WTC11 (cell line): ENCODE measurements around the gene CCDC85A. TPM values are rescaled to one million over a fixed set of nuclear protein-coding genes. Genes with fewer than 3 reads are reported as not detected.

Experiments used
- ATAC-seq: fragments of 200-7000 bp; cut with Tn5 transposase; 2 replicates; pipeline ENCODE4 v1.10.0; 2021; ENCODE audit warnings: mild to moderate bottlenecking, moderate library complexity
- CTCF ChIA-PET: fragments of 300-600 bp; sonication (Branson Sonifier 250); formaldehyde crosslinking; loops from one replicate; lab custom pipeline; 2021; ENCODE audit warnings: antibody characterized with exemption; lab: Charles Lee
- POLR2A ChIA-PET: fragments of 350-600 bp; sonication (Branson Sonifier 250); formaldehyde crosslinking; loops from one replicate; lab custom pipeline; 2021; ENCODE audit warnings: antibody characterized with exemption; lab: Charles Lee
- DNase-seq: peaks from one replicate; pipeline ENCODE4 v3.0.0; 2021; ENCODE audit warnings: low spot score
- H3K27ac Mint-ChIP-seq: 2 replicates; pipeline ENCODE4 v1.8.0; 2021; ENCODE audit warnings: mixed read lengths
- H3K27me3 Mint-ChIP-seq: 2 replicates; pipeline ENCODE4 v1.8.0; 2021; ENCODE audit warnings: low read depth, mild to moderate bottlenecking, moderate library complexity, mixed read lengths
- H3K36me3 Mint-ChIP-seq: 2 replicates; pipeline ENCODE4 v1.8.0; 2021; ENCODE audit warnings: mixed read lengths
- H3K4me1 Mint-ChIP-seq: 2 replicates; pipeline ENCODE4 v1.8.0; 2022; ENCODE audit warnings: mixed read lengths
- H3K4me3 Mint-ChIP-seq: 2 replicates; pipeline ENCODE4 v1.8.0; 2021; ENCODE audit warnings: mild to moderate bottlenecking, moderate library complexity, mixed read lengths
- H3K9me3 Mint-ChIP-seq: 2 replicates; pipeline ENCODE4 v1.8.0; 2021; ENCODE audit warnings: mixed read lengths
- AFF4 ChIP-seq: sonication (generic); formaldehyde crosslinking; IDR thresholded peaks from 2 replicates; pipeline ENCODE4 v1.8.1; 2023; ENCODE audit warnings: mild to moderate bottlenecking, missing genetic modification reagents, borderline replicate concordance
- ATF6 ChIP-seq: sonication (generic); formaldehyde crosslinking; IDR thresholded peaks from 2 replicates; pipeline ENCODE4 v1.8.1; 2023; ENCODE audit warnings: mild to moderate bottlenecking, missing genetic modification reagents
- CTCF ChIP-seq: fragments of 200-600 bp; IDR thresholded peaks from 2 replicates; pipeline ENCODE4 v1.8.0; 2022; ENCODE audit warnings: antibody characterized with exemption
- ERG ChIP-seq: fragments of 250-450 bp; sonication (Bioruptor Pico); IDR thresholded peaks from 2 replicates; pipeline ENCODE4 v1.8.0; 2021; ENCODE audit warnings: mild to moderate bottlenecking
- GTF2I ChIP-seq: fragments of 250-450 bp; sonication (Bioruptor Pico); conservative IDR thresholded peaks from 2 replicates; pipeline ENCODE4 v1.4.0; 2021; ENCODE audit warnings: mild to moderate bottlenecking
- IRF1 ChIP-seq: sonication (generic); formaldehyde crosslinking; IDR thresholded peaks from 2 replicates; pipeline ENCODE4 v1.8.0; 2023; ENCODE audit warnings: missing genetic modification reagents
- IRF2 ChIP-seq: sonication (generic); formaldehyde crosslinking; IDR thresholded peaks from 2 replicates; pipeline ENCODE4 v1.8.0; 2022; ENCODE audit warnings: low read depth, missing genetic modification reagents, borderline replicate concordance
- JAZF1 ChIP-seq: fragments of 250-450 bp; sonication (Bioruptor Pico); IDR thresholded peaks from 2 replicates; pipeline ENCODE4 v1.9.0; 2021; ENCODE audit warnings: moderate library complexity, mild to moderate bottlenecking, inconsistent platforms
- NFYB ChIP-seq: sonication (generic); formaldehyde crosslinking; conservative IDR thresholded peaks from 2 replicates; pipeline ENCODE4 v1.8.0; 2022; ENCODE audit warnings: low read depth, missing genetic modification reagents
- PRDM15 ChIP-seq: sonication (generic); formaldehyde crosslinking; IDR thresholded peaks from 2 replicates; pipeline ENCODE4 v1.8.0; 2022; ENCODE audit warnings: missing genetic modification reagents
- RELA ChIP-seq: sonication (generic); formaldehyde crosslinking; IDR thresholded peaks from 2 replicates; pipeline ENCODE4 v1.8.1; 2022; ENCODE audit warnings: missing genetic modification reagents, mild to moderate bottlenecking, borderline replicate concordance
- SMAD3 ChIP-seq: sonication (generic); formaldehyde crosslinking; IDR thresholded peaks from 2 replicates; pipeline ENCODE4 v1.8.0; 2022; ENCODE audit warnings: missing genetic modification reagents, mild to moderate bottlenecking, borderline replicate concordance
- ZMAT4 ChIP-seq: fragments of 250-450 bp; sonication (Bioruptor Pico); IDR thresholded peaks from 2 replicates; pipeline ENCODE4 v1.9.0; 2021; ENCODE audit warnings: mild to moderate bottlenecking
- ZNF121 ChIP-seq: sonication (generic); formaldehyde crosslinking; IDR thresholded peaks from 2 replicates; pipeline ENCODE4 v1.8.0; 2023; ENCODE audit warnings: missing genetic modification reagents
- ZNF232 ChIP-seq: sonication (generic); formaldehyde crosslinking; IDR thresholded peaks from 2 replicates; pipeline ENCODE4 v1.8.0; 2022; ENCODE audit warnings: mild to moderate bottlenecking, missing genetic modification reagents
- ZNF263 ChIP-seq: sonication (generic); formaldehyde crosslinking; IDR thresholded peaks from 2 replicates; pipeline ENCODE4 v1.8.1; 2022; ENCODE audit warnings: low read depth, mild to moderate bottlenecking, moderate library complexity, missing genetic modification reagents
- ZNF396 ChIP-seq: fragments of 250-450 bp; sonication (Bioruptor Pico); IDR thresholded peaks from 2 replicates; pipeline ENCODE4 v1.8.0; 2021; ENCODE audit warnings: mild to moderate bottlenecking, moderate library complexity, borderline replicate concordance
- ZNF532 ChIP-seq: fragments of 250-450 bp; sonication (Bioruptor Pico); IDR thresholded peaks from 2 replicates; pipeline ENCODE4 v1.9.0; 2021; ENCODE audit warnings: mild to moderate bottlenecking, borderline replicate concordance
- total RNA-seq: library from RNA; stranded (reverse); gene quantifications from 3 replicates; pipeline ENCODE4 v1.2.3, GENCODE V29; 2021

The CCDC85A gene
- total RNA-seq, 1 experiment from 2014 or later = 0.22 TPM

- TF ChIP-seq AFF4 (no peak), CTCF (no peak), IRF2 (CRISPR knock-in tag) (no peak), GTF2I (CRISPR knock-in tag) (no peak)
- TF ChIP-seq, all 79 proteins: peak for 0
These were observed 188.4 kb downstream of the CCDC85A start (continued) for GRCh38 chr2:56372071-56372656.

GRCh38 chr2:56375251-56375650 is 191.5 kb downstream of the CCDC85A start:
- no peak for ATAC-seq
- Mint-ChIP-seq H3K9me3 (no peaks in the 10 kb centered on the region), H3K27me3 (no peaks in the 10 kb centered on the region), H3K27ac (no peak overlapping the region), H3K36me3 (no peaks in the 10 kb centered on the region), H3K4me1 (peaks cover 18% of the 10 kb centered on the region), H3K4me3 (no peak overlapping the region)
- DNase-seq = no peak
- ChIA-PET CTCF (no interaction called here), POLR2A (no interaction called here)
- TF ChIP-seq PRDM15 (no peak), ATF6 (no peak), ZMAT4 (CRISPR knock-in tag) (no peak), ZNF532 (CRISPR knock-in tag) (no peak), ZNF232 (no peak), ZNF263 (no peak), ZNF121 (CRISPR knock-in tag) (no peak), NFYB (CRISPR knock-in tag) (no peak), RELA (CRISPR knock-in tag) (no peak), SMAD3 (no peak), JAZF1 (no peak), IRF1 (no peak), ERG (no peak), ZNF396 (no peak)
